ENCODE results near the gene PNMA8A. TPM values are rescaled to one million over a fixed set of nuclear protein-coding genes. Genes with fewer than 3 reads are reported as not detected.

The PNMA8A gene
- total RNA-seq, 4 donors from 2014 or later, result 0.33 to 2.3 (median 0.78) TPM

DNA sequence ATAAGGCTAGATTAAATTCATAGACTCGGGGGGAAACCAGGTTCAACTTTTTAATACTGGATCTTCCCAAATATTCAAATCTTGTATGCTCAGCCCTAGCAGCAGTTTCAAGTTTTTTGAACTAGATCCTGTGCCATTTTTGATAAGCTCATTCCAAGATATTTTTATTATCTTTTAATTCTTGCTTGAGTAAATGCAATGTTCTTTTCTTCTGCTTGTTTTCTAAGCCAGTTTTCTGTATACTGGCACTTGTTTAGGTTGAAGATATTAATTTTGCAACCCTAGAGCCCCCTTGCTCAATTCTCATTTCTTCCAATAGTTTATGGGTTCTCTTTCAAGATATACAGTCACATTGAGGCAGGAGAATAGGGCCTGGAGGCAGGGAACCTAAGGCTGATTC, 29.5 kb downstream of the PNMA8A start:
- TF ChIP-seq, protein P1, sequence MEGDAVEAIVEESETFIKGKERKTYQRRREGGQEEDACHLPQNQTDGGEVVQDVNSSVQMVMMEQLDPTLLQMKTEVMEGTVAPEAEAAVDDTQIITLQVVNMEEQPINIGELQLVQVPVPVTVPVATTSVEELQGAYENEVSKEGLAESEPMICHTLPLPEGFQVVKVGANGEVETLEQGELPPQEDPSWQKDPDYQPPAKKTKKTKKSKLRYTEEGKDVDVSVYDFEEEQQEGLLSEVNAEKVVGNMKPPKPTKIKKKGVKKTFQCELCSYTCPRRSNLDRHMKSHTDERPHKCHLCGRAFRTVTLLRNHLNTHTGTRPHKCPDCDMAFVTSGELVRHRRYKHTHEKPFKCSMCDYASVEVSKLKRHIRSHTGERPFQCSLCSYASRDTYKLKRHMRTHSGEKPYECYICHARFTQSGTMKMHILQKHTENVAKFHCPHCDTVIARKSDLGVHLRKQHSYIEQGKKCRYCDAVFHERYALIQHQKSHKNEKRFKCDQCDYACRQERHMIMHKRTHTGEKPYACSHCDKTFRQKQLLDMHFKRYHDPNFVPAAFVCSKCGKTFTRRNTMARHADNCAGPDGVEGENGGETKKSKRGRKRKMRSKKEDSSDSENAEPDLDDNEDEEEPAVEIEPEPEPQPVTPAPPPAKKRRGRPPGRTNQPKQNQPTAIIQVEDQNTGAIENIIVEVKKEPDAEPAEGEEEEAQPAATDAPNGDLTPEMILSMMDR (IDR thresholded peaks at IDR 0.05; ENCODE audit: low read depth), result no peak

- TF ChIP-seq, protein P1 (IDR thresholded peaks at IDR 0.05; ENCODE audit: low read depth), result no peak
Measured at GRCh38 chr19:46435009-46435408, 36.4 kb downstream of the PNMA8A start.

GRCh38 chr19:46431824-46432223, 39.5 kb downstream of the PNMA8A start:
- TF ChIP-seq, protein P1 (IDR thresholded peaks at IDR 0.05; ENCODE audit: low read depth), result no peak

DNA sequence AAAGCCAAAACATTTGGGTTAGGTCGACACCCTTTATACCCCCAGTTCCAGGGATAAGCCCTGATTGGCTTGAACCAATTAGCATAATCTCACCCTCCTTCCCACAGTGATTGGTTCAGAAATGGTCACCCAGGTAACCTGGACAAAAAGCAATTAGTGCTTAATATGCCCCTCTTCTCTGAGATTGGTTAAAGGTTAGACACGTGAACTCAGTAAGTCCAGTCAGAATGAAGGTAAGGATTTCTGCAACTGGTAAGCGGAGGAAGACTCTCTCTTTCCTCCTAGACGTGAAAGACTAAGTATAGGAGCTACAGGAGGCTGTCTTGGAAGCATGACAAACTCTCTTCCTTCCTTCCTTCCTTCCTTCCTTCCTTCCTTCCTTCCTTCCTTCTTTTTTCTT, 41.4 kb downstream of the PNMA8A start:
- TF ChIP-seq, protein P1 (IDR thresholded peaks at IDR 0.05; ENCODE audit: low read depth), result no peak

GRCh38 chr19:46428239-46429135, 42.9 kb downstream of the PNMA8A start, which contains the start of gene PNMA8C:
TSS of gene PNMA8C (minus strand) at chr19:46428936. CDS start at chr19:46428359, 577 bp downstream.
- TF ChIP-seq, protein P1 (IDR thresholded peaks at IDR 0.05; ENCODE audit: low read depth), result no peak

- TF ChIP-seq, protein P1 (IDR thresholded peaks at IDR 0.05; ENCODE audit: low read depth), result no peak
Measured at GRCh38 chr19:46427518-46428045, 43.8 kb downstream of the PNMA8A start.

GRCh38 chr19:46426506-46427162, 44.7 kb downstream of the PNMA8A start:
- TF ChIP-seq, protein P1 (IDR thresholded peaks at IDR 0.05; ENCODE audit: low read depth), result no peak
